Thyroid gland (tissue), 4 donors: Measurements from ENCODE around the gene GTSE1.

Source experiments
- POLR2A ChIP-seq, 2 donors: fragments of 450-650 bp; IDR thresholded peaks; one replicate each; pipeline ENCODE4 v1.6.1; 2017; ENCODE audit warnings: antibody characterized with exemption in 2 of 2, mild to moderate bottlenecking in 2 of 2, moderate library complexity in 1 of 2
- TF ChIP-seq, protein P1 (sequence below), 6 experiments: fragments of 200-600 bp in 3 of 6; fragments of 450-650 bp in 3 of 6; sonication (generic) in 3 of 6; IDR thresholded peaks; one replicate each; pipeline ENCODE4 v1.5.1; 2016 to 2019; ENCODE audit warnings: antibody characterized with exemption in 6 of 6, mild to moderate bottlenecking in 2 of 6, inconsistent platforms in 1 of 6, moderate library complexity in 1 of 6

DNA sequence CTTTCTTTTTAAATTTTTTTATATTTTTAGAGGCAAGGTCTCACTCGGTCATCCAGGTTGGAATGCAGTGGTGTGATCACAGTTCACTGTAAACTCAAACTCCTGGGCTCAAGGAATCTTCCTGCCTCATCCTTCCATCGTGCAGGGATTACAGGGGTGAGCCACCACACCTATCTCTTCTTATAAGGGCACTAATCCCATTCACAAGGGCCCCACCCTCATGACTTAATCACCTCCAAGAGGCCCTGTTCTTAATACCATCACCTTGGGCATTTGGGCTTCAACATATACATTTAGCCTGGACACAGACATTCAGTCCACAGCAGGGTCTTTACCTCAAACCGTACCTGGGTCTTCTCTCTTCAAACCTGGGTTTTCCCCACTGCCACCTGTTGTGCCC, 4.5 kb upstream of the GTSE1 start:
- TF ChIP-seq POLR2A (IDR thresholded peaks at IDR 0.05): no peak
- TF ChIP-seq, protein P1, sequence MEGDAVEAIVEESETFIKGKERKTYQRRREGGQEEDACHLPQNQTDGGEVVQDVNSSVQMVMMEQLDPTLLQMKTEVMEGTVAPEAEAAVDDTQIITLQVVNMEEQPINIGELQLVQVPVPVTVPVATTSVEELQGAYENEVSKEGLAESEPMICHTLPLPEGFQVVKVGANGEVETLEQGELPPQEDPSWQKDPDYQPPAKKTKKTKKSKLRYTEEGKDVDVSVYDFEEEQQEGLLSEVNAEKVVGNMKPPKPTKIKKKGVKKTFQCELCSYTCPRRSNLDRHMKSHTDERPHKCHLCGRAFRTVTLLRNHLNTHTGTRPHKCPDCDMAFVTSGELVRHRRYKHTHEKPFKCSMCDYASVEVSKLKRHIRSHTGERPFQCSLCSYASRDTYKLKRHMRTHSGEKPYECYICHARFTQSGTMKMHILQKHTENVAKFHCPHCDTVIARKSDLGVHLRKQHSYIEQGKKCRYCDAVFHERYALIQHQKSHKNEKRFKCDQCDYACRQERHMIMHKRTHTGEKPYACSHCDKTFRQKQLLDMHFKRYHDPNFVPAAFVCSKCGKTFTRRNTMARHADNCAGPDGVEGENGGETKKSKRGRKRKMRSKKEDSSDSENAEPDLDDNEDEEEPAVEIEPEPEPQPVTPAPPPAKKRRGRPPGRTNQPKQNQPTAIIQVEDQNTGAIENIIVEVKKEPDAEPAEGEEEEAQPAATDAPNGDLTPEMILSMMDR (IDR thresholded peaks at IDR 0.05): no peak
